Hematopoietic multipotent progenitor cell treated with erythropoietin and hydrocortisone succinate and interleukin-3 and kit ligand, for 6 days (in vitro differentiated cells): Measurements from ENCODE around the gene SLC4A9.
"Not testable (repeated sequence)": the region's sequence is repeated elsewhere in the genome, so short reads cannot be mapped to it uniquely, and the experiment has no call there.

Experiments
- DNase-seq: peaks from one replicate; pipeline ENCODE4 v3.0.0-alpha.2; 2015

Gene SLC4A9

GRCh38 chr5:140402258-140403074 is 42.5 kb downstream of the SLC4A9 start:
- DNase-seq, result peak; percentile 70

DNA sequence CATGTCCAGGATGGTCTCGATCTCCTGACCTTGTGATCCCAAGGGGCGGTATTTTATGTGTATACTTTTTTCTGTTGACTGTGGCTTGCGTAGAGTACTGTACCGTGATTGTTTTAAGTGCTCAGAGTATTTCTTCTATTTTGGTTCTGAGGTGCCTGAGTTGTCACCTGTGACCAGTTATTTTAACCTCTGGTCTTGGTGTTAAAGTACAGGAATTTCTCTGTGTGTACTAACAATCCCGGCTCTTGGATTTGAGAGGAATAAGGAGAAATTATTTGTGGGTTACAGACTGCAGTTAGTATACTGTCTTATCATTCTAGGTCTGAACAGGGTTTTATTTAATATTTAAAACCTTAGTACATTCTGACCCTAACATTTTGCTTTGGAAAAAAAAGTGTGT is 43.6 kb downstream of the SLC4A9 start:
- no peak for DNase-seq

GRCh38 chr5:140408750-140409241 is 48.8 kb downstream of the SLC4A9 start:
- no peak for DNase-seq

DNA sequence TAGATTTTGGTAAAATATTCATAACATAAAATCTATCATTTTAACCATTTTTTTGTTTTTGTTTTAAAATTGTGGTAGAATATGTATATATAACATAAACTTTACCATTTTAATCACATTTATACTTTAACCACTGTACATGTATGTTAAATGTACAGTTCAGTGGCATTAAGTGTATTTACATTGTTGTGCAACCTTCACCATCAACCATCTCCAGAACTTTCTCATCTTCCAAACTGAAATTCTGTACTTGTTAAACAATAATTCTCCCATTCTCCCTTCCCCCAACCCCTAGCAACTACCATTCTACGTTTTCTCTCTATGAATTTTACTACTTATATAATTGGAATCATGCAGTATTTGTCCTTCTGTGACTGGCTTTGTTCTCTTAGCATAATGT is 53.2 kb downstream of the SLC4A9 start:
- no peak for DNase-seq

- DNase-seq, result no peak
These were observed 57.2 kb downstream of the SLC4A9 start for GRCh38 chr5:140417235-140417634.

- DNase-seq, result no peak
These were observed 59.0 kb downstream of the SLC4A9 start for GRCh38 chr5:140418862-140419520.

DNA sequence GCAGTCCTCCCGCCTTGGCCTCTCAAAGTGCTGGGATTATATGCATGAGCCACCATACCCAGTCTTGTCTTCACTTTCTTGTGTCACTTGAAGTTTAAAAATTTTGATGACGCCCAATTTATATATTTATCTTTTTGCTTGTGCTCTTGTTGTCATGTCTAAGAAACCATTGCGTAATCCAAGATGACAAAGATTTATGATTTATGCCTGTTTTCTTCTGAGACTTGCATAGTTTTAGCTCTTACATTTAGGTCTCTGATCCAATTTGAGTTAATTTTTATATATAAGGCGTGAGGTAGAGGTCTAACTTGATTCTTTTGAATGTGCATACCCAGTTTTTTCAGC is 60.2 kb downstream of the SLC4A9 start:
- DNase-seq, result peak; percentile 32

GRCh38 chr5:140420665-140421361 is 60.8 kb downstream of the SLC4A9 start:
- DNase-seq, result peak; percentile 29

- DNase-seq, result not testable (repeated sequence)
These were observed 61.4 kb downstream of the SLC4A9 start for GRCh38 chr5:140421375-140421774.

DNA sequence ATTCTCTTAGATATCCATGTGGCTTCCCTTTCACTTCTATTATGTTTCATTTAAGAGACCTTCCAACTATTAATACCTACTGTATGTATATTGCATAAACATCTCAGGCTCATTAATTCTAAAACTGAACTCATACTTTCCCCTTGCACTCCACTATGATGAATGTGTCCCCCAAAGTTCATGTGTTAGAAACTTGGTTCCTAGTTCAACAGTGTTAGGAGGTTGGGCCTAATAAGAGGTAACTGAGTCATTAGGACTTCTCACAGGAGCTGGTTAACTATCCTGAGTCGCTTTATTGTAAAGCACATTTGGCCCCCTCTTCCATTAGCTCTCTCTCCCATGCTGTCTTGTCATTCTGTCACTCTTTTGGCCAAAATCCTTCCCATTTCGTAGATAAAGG is 63.6 kb downstream of the SLC4A9 start:
- DNase-seq, result no peak

- no peak for DNase-seq
These were observed 64.1 kb downstream of the SLC4A9 start for GRCh38 chr5:140424135-140424534.
